HG02588 (cell line): ENCODE results near the gene LRRC30.
"Not testable (repeated sequence)": the region's sequence is repeated elsewhere in the genome, so short reads cannot be mapped to it uniquely, and the experiment has no call there.

Experiments used
- ATAC-seq: cut with Tn5 transposase; IDR thresholded peaks from one replicate; pipeline ENCODE4 v1.9.1; 2021; ENCODE audit warnings: mild to moderate bottlenecking, moderate library complexity; ENCODE audit not compliant: unreplicated experiment

The LRRC30 gene

GRCh38 chr18:7230626-7231349 is at the start of gene LRRC30:
TSS of gene LRRC30 (plus strand) at chr18:7231089. CDS start at chr18:7231139, 50 bp downstream.
- no peak for ATAC-seq

GRCh38 chr18:7185701-7186100 is 45.2 kb upstream of the LRRC30 start:
- no peak for ATAC-seq

GRCh38 chr18:7190547-7191156 is 40.2 kb upstream of the LRRC30 start:
- no peak for ATAC-seq

- no peak for ATAC-seq
Observed at GRCh38 chr18:7191736-7192135, 39.2 kb upstream of the LRRC30 start.

- no peak for ATAC-seq
Observed at GRCh38 chr18:7195266-7195665, 35.6 kb upstream of the LRRC30 start.

- no peak for ATAC-seq
Observed at GRCh38 chr18:7196421-7196820, 34.5 kb upstream of the LRRC30 start.

- no peak for ATAC-seq
Observed at GRCh38 chr18:7197854-7198253, 33.0 kb upstream of the LRRC30 start.

GRCh38 chr18:7198326-7198725 is 32.6 kb upstream of the LRRC30 start:
- no peak for ATAC-seq

GRCh38 chr18:7201096-7201495 is 29.8 kb upstream of the LRRC30 start:
- no peak for ATAC-seq

- ATAC-seq: no peak
Observed at GRCh38 chr18:7202169-7202568, 28.7 kb upstream of the LRRC30 start.

- ATAC-seq: not testable (repeated sequence)
Observed at GRCh38 chr18:7203601-7204000, 27.3 kb upstream of the LRRC30 start.

- ATAC-seq: no peak
Observed at GRCh38 chr18:7205346-7205745, 25.5 kb upstream of the LRRC30 start.

GRCh38 chr18:7206217-7206616 is 24.7 kb upstream of the LRRC30 start:
- no peak for ATAC-seq

GRCh38 chr18:7207366-7207915 is 23.4 kb upstream of the LRRC30 start:
- no peak for ATAC-seq

GRCh38 chr18:7221424-7222155 is 9.3 kb upstream of the LRRC30 start:
- no peak for ATAC-seq

- ATAC-seq: no peak
Observed at GRCh38 chr18:7224198-7224597, 6.7 kb upstream of the LRRC30 start.

GRCh38 chr18:7232218-7232617 is 1.3 kb downstream of the LRRC30 start:
- ATAC-seq: no peak

- ATAC-seq: no peak
Observed at GRCh38 chr18:7233134-7233810, 2.4 kb downstream of the LRRC30 start.

- no peak for ATAC-seq
Observed at GRCh38 chr18:7234091-7234490, 3.2 kb downstream of the LRRC30 start.

- no peak for ATAC-seq
Observed at GRCh38 chr18:7234956-7235355, 4.1 kb downstream of the LRRC30 start.

GRCh38 chr18:7236072-7236471 is 5.2 kb downstream of the LRRC30 start:
- no peak for ATAC-seq
